ENCODE measurements around the gene EPOP. TPM values are rescaled to one million over a fixed set of nuclear protein-coding genes. Genes with fewer than 3 reads are reported as not detected.

Gene EPOP
- total and polyA plus RNA-seq, 2 of the 13 experiments (the other 11 are each of a cell fraction or from before 2014, with no cell fraction given): 14.7 to 37.8 TPM

DNA sequence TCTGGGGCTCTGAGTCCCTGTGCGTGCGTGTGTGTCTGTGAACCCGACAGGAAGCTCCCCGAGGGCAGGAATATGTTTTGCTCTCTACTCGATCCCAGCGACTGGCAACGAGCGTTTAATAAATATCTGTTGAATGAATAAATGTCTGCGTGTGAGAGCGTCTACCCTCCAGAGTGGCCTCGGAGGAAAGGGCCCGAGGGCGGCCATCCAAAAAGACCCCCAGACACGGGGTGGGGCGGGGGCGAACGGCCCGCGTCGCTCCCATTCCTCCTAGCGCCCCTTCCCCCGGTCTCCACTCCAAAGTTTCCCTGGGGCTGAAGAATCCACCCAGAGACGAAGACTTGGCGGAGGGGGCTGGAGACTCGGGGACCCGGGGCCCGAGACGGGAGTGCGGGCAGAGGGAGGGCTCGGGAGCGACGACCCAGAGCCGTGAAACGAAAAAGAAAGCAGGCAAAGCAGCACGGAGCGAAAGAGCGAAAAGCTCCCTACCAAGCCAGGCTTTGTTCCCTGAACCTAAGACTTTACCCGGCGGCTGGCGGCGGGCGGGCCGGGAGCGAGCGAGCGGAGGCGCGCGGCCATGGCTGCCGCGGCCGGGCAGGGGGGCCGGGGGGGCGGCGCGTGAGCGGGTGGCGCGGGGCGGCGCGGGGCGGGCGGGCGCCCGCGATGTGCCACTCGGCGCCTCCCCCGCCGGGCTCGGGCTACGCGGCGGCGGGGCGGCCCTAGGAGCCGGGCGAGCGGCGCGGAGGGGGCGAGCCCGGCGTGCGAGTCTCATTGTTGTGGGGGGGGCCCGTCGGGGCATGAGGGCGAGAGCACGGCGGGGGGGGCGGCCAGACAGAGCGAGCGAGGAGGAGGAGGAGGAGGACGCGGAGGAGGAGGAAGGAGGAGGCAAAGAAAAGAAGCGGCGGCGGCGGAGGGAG, 30.1 kb upstream of the EPOP start, which contains the start of gene MLLT6 (continued):
- TF ChIP-seq, protein P1, sequence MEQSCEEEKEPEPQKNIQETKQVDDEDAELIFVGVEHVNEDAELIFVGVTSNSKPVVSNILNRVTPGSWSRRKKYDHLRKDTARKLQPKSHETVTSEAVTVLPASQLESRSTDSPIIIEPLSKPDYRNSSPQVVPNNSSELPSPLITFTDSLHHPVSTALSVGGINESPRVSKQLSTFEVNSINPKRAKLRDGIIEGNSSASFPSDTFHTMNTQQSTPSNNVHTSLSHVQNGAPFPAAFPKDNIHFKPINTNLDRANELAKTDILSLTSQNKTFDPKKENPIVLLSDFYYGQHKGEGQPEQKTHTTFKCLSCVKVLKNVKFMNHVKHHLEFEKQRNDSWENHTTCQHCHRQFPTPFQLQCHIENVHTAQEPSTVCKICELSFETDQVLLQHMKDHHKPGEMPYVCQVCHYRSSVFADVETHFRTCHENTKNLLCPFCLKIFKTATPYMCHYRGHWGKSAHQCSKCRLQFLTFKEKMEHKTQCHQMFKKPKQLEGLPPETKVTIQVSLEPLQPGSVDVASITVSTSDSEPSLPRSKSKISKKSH (CRISPR knock-in tag; IDR thresholded peaks at IDR 0.05; ENCODE audit: borderline replicate concordance): no peak
- TF ChIP-seq NFE2 (CRISPR knock-in tag; IDR thresholded peaks at IDR 0.05) (no peak), ZNF879 (CRISPR knock-in tag; IDR thresholded peaks at IDR 0.05) (no peak), NKX3-1 (CRISPR knock-in tag; IDR thresholded peaks at IDR 0.05) (peak; percentile 63; the same call in 1 of the 2 replicates), MIER3 (CRISPR knock-in tag; IDR thresholded peaks at IDR 0.05; ENCODE audit: borderline replicate concordance) (no peak; the same call in 1 of the 2 replicates), SYNCRIP (IDR thresholded peaks at IDR 0.05; ENCODE audit: insufficient read depth, low read depth, low read length) (no peak), SMYD3 (CRISPR knock-in tag; IDR thresholded peaks at IDR 0.05) (peak; percentile 76; the same call in 1 of the 2 replicates), ZFYVE20 (CRISPR knock-in tag; IDR thresholded peaks at IDR 0.05; ENCODE audit: borderline replicate concordance, low read depth) (peak; percentile 62; the same call in 1 of the 2 replicates), GZF1 (CRISPR knock-in tag; IDR thresholded peaks at IDR 0.05) (no peak), RFX1 (IDR thresholded peaks at IDR 0.05) (no peak), HHEX (CRISPR knock-in tag; IDR thresholded peaks at IDR 0.05) (no peak), ZNF670 (CRISPR knock-in tag; IDR thresholded peaks at IDR 0.05; ENCODE audit: borderline replicate concordance) (no peak; the same call in 1 of the 2 replicates)
- TF ChIP-seq, protein P2, sequence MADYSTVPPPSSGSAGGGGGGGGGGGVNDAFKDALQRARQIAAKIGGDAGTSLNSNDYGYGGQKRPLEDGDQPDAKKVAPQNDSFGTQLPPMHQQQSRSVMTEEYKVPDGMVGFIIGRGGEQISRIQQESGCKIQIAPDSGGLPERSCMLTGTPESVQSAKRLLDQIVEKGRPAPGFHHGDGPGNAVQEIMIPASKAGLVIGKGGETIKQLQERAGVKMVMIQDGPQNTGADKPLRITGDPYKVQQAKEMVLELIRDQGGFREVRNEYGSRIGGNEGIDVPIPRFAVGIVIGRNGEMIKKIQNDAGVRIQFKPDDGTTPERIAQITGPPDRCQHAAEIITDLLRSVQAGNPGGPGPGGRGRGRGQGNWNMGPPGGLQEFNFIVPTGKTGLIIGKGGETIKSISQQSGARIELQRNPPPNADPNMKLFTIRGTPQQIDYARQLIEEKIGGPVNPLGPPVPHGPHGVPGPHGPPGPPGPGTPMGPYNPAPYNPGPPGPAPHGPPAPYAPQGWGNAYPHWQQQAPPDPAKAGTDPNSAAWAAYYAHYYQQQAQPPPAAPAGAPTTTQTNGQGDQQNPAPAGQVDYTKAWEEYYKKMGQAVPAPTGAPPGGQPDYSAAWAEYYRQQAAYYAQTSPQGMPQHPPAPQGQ (CRISPR knock-in tag; IDR thresholded peaks at IDR 0.05; ENCODE audit: borderline replicate concordance): no peak
- TF ChIP-seq, protein P3, sequence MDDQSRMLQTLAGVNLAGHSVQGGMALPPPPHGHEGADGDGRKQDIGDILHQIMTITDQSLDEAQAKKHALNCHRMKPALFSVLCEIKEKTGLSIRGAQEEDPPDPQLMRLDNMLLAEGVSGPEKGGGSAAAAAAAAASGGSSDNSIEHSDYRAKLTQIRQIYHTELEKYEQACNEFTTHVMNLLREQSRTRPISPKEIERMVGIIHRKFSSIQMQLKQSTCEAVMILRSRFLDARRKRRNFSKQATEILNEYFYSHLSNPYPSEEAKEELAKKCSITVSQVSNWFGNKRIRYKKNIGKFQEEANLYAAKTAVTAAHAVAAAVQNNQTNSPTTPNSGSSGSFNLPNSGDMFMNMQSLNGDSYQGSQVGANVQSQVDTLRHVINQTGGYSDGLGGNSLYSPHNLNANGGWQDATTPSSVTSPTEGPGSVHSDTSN (CRISPR knock-in tag; IDR thresholded peaks at IDR 0.05; ENCODE audit: borderline replicate concordance): 0 out of 2 replicates have a peak, but pooled peaks have one; percentile 84
- TF ChIP-seq, protein P4, sequence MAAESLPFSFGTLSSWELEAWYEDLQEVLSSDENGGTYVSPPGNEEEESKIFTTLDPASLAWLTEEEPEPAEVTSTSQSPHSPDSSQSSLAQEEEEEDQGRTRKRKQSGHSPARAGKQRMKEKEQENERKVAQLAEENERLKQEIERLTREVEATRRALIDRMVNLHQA (CRISPR knock-in tag; IDR thresholded peaks at IDR 0.05): no peak
- TF ChIP-seq, protein P5, sequence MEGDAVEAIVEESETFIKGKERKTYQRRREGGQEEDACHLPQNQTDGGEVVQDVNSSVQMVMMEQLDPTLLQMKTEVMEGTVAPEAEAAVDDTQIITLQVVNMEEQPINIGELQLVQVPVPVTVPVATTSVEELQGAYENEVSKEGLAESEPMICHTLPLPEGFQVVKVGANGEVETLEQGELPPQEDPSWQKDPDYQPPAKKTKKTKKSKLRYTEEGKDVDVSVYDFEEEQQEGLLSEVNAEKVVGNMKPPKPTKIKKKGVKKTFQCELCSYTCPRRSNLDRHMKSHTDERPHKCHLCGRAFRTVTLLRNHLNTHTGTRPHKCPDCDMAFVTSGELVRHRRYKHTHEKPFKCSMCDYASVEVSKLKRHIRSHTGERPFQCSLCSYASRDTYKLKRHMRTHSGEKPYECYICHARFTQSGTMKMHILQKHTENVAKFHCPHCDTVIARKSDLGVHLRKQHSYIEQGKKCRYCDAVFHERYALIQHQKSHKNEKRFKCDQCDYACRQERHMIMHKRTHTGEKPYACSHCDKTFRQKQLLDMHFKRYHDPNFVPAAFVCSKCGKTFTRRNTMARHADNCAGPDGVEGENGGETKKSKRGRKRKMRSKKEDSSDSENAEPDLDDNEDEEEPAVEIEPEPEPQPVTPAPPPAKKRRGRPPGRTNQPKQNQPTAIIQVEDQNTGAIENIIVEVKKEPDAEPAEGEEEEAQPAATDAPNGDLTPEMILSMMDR (CRISPR knock-in tag; IDR thresholded peaks at IDR 0.05): no peak
- TF ChIP-seq, protein P6, sequence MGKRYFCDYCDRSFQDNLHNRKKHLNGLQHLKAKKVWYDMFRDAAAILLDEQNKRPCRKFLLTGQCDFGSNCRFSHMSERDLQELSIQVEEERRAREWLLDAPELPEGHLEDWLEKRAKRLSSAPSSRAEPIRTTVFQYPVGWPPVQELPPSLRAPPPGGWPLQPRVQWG (CRISPR knock-in tag; IDR thresholded peaks at IDR 0.05; ENCODE audit: borderline replicate concordance, low read depth): no peak; the same call in 1 of the 2 replicates
- TF ChIP-seq, protein P7, sequence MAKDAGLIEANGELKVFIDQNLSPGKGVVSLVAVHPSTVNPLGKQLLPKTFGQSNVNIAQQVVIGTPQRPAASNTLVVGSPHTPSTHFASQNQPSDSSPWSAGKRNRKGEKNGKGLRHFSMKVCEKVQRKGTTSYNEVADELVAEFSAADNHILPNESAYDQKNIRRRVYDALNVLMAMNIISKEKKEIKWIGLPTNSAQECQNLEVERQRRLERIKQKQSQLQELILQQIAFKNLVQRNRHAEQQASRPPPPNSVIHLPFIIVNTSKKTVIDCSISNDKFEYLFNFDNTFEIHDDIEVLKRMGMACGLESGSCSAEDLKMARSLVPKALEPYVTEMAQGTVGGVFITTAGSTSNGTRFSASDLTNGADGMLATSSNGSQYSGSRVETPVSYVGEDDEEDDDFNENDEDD (CRISPR knock-in tag; IDR thresholded peaks at IDR 0.05; ENCODE audit: borderline replicate concordance): peak; percentile 12; the same call in 1 of the 2 replicates
